OCI-LY3 (cell line): Measurements from ENCODE around the gene NUFIP1.

Source experiments
- CTCF ChIP-seq: fragments of 200-600, 300-600 bp; sonication (generic); IDR thresholded peaks from 2 replicates; pipeline ENCODE4 v1.5.1; 2014; ENCODE audit warnings: antibody characterized with exemption, low read length, low read depth
- EZH2phosphoT487 ChIP-seq: fragments of 200-600 bp; shearing (Covaris generic); IDR thresholded peaks from 2 replicates; pipeline ENCODE4 v1.6.1; 2018; ENCODE audit warnings: antibody characterized with exemption, mixed run types, low read depth

- peak; percentile 72 for TF ChIP-seq CTCF
- no peak for TF ChIP-seq EZH2phosphoT487
These were observed 16.2 kb downstream of the NUFIP1 start for GRCh38 chr13:44972956-44973581.
